Fibroblast of gingiva (primary cell): ENCODE results near the gene RPS15A.

ENCODE experiments used
- DNase-seq: peaks from one replicate; pipeline ENCODE4 v3.0.0-alpha.2; 2011; ENCODE audit warnings: low read depth

The RPS15A gene

DNA sequence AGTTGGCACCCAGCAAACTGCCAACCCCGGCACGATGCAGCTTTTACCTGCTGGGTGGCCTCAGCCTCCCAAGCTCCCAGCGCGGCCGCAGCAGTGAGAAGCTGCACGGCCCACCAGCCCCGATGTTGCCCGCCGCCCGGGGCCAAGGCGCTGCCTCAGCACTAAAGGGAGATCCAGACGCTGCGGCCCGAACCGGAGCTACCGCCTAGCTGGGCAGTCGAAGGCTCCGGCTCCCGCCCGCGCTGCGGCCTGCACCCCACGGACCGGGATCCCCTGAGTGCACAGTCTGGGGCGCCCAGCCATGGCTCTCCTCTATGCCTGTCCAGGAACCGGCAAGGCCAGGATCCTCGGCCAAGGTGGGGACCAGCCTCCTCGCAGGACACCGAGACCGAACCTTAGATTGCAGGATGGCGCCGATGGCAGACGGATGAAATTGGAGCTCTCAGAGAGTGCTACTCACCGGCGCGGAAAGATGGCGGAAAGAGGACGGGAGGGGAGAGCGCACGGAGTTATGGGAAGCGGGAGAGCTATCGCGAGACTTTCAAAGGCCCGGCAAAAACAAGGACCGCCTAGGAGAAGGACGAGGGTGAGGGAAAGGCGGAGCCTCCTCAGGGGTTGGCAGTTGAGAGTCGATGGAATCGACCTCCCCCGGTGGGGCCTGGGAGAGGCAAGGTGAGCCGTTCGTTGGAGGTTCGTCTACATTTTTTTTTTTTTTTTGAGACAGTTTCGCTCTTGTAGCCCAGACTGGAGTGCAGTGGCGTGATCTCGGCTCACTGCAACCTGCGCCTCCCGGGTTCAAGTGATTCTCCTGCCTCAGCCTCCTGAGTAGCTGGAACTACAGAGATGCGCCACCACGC is at the start of gene RPS15A:
Gene RPS15A, minus strand, starts transcription at position 485 of the 857 bp plus-strand sequence. CDS start 1,221 bp downstream, outside the sequence.
- peak; percentile 97 for DNase-seq

DNA sequence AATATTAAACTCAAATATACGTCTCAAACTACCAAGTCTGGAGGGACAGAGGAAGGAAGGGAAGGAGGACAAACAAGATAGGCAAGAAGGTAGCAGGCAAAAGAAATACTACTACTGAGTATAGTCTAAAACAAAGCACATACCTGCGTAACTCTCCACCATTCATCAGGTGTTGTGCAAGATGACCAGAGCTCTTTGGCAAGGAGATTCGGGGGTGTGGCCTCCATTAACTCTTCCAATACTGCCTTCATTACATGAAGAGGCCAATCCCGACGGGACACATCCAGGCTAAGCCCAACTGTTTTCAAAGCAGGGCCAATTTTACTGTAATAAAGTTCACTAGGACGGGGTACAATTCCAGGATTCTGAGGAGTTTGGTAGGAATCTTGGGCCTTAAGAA is 49.4 kb upstream of the RPS15A start:
- no peak for DNase-seq

DNA sequence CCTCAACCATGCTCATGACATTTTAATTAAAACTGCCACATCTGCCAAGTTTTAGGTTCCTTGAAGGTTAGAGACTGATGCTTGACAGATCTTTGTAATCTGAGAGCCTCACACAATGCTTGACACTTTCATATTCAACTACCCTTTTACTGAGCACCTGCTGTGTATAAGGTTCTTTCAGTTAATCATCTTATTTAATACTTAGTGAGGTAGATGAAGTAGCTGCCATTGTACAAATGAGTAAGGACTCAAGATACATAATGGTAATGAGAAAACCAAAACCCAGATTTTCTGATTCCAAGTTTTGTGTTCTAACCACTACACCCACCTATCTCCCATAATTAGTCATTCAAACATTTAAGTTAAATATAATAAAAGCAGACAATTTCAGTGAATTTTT is 46.6 kb upstream of the RPS15A start:
- no peak for DNase-seq

DNA sequence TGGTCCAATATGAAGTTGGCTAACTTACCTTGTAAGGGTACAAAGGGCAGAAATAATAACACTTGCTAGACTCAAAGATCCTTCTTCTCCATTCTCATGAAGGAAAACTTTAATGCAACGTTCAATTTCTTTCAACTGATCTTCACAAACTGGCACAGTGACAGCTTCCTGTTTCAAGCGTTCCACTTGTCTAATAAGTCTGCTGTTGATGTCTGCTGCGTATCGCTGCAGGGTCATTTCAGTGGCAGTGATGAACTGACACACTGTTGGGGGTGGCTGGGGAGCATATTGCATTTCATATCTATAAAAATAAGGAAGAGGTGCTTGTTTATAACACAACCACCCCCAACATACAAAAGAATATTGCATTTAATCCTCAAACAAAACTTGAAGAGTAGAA is 44.7 kb upstream of the RPS15A start:
- no peak for DNase-seq

DNA sequence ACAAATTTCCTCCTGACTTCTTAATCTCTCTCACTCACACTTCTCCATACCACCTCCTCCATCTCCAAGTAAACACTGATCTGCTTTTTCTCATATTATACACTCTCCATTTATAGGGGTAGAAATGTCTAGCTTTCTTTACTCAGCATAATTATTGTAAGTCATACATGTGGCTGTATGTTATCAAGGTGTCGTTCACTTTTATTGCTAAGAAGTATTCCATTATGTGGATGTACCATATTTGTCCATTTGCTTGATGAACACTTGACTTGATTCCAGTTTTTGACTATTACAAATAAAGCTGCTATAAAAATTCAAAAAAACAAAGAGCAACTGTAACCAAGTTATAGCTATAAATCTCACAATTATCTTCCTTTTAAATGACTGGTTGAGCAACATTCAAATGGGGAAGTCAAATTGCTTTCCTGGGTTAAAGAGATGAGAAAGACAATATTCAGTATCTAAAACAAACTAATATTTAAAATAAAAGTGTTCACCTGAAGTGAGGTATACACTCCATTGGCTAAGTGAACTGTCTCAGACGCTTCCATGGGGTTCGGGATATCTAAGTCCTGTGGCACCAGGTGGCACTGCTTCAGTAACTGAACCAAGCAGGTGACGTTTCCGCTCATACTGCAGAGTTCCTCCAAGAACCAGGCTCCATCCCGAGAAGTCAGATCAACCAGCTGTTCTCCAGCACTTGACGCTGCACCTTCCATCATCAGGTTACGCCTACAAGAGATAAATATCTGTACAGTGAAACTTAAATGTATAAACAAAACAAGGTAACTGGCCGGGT is 43.8 kb upstream of the RPS15A start:
- DNase-seq: no peak

DNA sequence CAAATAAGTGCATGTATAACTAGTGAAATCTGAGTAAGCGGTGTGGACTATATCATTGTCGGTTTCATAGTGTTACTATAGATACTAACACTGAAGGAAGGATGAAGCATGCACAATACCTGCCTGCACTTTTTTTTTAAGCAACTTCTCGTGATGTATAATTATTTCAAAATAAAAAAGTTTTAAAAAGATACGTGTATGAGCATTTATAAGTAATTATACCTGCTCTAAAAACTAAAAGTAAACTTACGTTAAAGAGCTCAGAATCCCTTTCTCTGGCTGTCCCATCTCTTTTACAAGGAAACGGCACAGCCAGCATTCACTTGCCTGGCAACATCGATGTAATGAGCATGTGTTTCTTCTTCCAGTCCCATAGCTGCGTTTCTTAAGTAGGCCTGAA is 42.5 kb upstream of the RPS15A start:
- no peak for DNase-seq

DNA sequence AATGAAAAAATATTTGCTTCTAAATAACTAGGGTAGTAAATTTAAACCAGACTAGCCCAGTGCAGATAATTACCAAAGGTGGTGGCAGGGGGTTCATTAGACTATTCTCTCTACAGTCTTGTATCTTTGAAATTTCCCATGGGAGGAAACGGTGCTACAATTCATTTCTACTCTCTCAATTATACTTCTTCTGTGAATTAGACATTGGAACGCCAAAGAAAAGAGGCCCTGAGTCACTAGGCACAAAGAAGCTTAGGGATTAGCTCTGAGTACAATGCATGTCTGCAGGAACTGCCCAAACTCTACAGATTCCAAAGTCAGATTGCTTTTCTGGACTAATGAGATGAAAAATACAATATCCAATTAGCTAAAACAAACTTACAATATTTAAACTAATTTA is 41.9 kb upstream of the RPS15A start:
- DNase-seq: no peak

DNA sequence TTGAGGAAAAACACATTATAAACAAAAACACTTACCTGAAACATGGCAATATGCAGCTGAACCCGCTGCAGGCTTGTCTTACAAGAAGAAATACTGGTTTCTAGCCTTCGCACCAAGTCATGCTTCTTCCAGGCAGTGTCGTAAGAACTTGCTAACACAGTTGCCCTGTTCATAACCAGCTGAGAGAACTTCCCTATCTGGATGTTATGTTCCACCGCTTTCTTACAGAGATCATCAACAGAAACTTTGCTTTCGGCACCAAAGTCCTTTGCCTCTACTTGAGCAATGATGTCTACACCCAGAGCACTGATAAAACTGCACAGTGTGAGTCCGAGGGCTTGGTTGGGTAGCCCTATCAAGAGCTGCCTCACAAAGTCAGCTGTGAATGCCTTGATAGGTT is 39.1 kb upstream of the RPS15A start:
- no peak for DNase-seq

DNA sequence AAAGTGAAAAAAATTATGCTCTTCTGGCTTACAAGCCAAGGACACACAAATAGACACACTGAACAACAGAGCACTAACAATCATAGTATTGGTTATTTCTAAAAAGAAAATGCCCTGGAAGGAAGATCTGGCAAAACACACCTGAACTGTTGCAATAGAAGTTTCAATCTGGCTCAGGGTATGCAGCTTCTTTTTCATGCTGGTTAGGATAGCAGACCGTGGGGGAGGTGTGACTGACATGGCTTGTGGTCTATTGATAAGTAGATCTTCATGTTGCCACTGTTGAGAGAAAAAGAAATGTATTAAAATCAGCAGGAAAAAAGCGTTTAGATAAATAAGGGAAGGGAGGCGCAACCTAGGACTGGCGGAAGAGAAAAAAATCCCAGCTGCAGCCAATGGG is 37.8 kb upstream of the RPS15A start:
- DNase-seq: no peak

DNA sequence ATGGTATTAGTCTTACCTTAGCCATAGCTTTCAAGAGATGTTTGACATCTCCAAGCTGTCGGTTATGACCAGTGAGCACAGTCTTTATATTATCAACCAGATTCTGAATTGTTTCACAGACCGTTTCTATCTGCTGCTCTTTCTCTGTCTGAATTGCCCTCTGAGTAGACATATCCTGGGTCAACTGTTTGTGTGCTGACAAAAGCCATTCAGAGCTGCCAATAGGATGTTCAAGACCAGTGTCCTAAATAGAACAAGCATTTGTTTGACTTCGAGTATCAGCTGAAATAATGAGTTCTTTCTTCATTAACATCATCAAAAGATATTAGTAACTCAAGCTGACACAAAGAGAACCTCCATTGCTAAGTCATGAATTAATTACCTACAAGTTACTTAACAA is 26.2 kb upstream of the RPS15A start:
- DNase-seq: no peak

DNA sequence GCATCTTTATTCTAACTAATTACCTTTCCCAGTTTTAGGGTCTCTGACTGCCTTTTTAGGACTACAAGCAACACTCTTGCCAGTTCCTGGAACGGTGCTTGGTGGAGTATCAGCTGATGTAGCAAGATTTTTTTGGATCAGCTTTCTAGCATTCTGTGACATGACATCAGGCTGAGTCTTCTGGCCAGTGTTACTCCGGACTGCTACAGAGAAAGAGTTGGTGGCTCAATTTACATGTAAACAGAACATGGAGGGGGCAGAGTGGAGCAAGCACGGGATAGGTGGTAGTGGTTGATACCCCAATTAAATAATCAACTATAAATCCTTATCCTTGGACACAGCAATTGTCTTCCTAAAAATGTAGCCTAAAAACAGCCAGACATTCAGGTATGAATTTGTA is 21.8 kb upstream of the RPS15A start:
- DNase-seq: no peak

DNA sequence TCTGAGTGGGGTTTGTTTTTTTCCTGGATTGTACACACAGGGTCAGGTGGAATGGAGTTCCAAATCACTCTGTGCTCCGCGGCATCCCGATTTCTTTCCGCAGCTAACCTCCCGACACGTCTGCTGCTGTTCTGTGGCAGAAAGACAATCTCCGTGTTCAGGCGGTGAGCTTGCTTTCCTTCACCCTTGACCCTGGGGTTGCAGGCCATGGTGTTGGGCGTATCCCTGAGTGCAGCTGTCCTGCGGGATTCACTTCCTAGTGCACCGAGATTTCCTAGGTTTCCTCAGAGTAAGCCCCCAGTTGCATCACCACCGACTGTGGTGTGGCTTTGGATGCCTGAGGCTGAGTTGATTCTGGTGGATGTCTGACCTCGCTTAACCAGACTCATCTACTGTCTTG is 19.0 kb upstream of the RPS15A start:
- DNase-seq: no peak

DNA sequence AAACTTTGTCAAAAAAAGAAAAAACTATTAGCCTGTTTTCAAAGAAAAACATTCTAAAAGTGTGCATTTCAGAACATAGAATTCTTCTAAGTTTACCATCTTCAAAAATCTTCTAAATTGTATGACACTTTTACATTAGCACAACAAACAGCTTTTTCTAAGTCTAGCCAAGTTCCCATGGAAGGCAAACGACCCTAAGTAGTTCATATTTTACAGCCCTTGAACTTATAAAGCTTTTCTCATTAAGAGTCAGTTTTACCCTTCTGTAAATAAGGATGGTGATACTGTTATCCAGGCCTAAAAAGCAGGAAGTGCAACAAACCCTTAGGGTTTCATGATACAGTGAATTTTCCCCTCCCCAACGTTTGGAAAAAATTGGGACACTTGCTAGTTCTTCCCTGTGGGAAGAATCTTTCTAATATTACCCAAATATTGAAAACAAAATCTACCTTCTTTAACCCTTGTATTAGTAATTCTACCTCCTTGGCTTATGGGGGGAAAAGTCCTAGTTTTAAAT is 15.2 kb upstream of the RPS15A start:
- DNase-seq: no peak

DNA sequence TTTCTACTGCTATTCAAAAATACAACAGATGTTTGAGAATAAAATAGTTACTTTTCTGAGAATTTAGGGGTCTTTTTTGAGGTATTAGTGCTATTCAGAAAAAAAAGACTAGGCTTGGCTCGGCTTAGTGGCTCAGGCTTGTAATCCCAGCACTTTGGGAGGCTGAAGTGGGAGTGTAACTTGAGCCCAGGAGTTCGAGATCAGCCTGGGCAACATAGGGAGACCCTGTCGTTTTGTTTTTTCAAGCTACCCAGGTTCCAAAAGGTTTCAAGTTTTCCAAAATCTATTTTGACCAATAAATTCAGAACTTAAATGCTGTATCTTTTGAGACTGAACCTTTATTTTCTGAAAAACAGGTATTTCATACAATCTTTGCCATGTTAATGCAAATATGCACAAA is 14.4 kb upstream of the RPS15A start:
- DNase-seq: no peak

DNA sequence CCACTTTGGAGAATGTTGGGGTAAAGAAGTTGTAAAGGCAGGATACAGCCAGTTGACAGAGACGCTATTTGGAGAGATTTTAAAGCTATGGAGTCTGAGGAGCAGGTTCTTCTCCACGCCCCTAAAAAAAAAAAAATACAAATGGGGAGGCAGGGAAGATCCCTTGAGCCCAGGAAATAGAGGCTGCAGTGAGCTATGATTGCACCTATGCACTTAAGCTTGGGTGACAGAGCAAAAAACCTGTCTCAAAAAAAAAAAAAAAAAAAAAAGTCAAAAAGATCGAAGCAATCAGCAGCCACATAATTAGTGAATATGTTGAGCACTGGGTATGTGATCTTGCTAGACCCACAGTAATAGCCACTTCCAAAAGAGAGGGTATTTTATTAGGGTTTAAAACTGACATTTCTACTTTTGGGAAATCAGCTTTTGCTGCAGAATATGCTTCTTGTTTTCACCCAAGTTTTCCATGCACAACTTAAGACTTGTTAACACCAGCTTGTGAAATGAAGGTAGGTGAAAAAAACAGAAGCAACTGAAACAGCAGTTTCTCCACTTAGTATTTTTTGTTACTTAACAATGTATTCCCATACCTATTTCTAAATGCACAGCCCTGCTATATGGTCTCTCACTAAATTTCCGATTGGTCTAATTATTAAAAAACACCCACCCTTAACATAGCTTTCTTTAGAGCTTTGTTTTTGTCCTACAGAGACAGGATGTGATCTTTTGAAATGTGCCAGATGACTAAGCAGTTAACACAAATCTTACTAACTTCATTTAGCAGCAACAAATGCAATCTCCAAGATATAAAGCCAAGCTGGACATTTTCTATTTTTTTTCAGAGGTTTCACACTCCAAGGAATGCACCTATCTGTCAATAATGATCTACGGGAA is 13.7 kb upstream of the RPS15A start:
- DNase-seq: peak; percentile 33

DNA sequence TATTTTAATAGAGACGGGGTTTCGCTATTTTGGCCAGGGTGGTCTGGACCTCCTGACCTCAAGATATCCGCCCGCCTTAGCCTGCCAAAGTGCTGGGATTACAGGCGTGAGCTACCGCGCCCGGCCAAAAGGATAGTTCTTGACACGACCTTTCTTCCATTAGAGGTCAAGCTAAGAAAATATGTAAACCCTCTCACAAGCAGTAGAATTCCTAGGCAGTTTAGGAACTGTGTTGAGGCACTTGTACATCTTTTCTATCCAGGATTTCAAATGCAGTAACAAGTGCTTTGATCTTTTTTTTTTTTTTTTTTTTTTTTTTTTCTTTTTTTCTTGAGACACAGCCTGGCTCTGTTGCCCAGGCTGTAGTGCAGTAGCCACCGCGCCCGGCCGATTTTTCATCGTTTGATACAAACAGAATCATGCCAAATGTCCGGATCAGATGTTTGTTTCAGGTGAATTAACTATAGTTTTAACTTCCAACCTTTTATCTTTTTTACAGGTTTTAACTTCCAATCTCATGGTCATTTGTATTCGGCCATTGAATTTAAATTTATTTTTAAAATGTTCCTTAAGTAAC is 12.7 kb upstream of the RPS15A start:
- no peak for DNase-seq

DNA sequence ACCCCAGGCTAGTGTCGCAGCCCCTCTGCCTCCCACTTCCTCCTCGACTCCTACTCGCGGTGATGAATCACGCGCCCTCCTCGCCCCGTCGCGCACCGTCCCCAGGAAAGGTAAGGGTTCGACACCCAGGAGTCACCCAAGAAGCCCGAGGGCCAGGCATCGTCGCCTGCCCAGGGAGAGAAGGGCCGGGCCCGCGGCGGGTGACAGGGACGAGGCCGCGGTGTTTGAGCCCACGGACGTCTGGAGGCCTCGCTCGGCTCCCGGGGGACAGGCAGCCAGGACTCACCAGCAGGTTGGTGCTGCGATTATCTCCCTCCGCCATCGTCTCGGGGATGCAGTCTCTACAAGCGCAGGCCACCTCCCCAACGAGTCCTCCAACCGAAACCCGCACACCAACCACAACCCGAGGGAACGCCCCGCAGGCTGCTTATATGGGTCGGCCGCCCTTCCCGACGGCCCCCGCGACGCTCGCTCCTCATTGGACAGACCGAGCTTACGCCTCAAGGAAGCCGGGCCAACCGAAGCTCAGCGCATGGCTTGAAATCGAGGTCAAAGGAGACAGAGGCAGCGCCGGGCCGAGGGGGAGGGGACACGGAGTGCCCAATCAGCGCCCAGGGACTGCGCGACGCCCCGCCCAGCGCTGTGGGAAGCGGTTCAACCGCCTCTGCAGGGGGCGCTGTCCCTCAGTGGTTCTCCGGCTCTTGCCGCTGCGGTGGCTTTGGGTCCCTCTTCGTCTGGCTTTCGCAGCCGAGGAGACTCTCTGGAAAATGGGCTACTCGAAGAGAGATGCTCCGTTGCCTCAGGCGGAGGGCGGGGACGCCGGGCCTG is 11.2 kb upstream of the RPS15A start, which contains the start of gene ARL6IP1:
Gene ARL6IP1, minus strand, starts transcription at position 405 of the 828 bp plus-strand sequence. Its CDS starts 83 bp downstream, at position 322.
- peak; percentile 100 for DNase-seq

DNA sequence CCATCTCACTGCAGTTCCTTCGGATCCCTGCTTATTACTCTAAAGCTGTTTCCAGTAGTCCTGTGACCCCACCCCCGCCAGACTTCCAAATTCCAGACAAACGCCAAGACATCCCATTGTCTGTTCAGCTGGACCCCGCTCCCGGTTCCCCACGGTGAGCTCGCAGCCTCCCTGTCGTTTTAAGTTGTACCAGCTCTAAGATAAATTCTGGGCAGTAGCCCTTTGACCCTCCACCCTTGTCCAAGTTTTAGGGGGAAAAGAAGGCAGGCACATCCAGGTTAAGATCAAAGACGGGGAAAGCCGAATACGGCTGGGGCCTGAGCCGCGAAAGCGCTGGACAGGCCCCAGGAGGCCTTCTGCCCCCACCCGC is 10.6 kb upstream of the RPS15A start:
- no peak for DNase-seq

DNA sequence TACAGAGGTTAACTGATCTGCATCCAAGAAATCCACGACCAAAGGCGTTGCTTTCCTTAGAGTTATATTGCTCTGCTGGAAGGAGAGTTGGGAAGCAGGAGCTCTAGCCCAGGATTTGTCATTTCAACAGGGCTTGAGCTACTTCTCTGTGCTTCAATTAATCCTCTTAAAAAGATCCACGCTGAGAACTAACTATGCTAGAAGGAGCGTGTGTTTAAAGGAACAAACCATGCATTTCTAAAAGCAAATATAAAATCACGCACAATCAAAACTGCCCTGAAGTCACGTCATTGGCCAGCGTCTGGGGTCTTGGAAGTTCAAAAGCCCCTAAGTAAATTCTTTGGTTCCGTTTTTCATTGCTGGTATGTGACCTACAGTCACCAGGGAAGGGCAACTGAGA is 10.2 kb upstream of the RPS15A start:
- DNase-seq: no peak

DNA sequence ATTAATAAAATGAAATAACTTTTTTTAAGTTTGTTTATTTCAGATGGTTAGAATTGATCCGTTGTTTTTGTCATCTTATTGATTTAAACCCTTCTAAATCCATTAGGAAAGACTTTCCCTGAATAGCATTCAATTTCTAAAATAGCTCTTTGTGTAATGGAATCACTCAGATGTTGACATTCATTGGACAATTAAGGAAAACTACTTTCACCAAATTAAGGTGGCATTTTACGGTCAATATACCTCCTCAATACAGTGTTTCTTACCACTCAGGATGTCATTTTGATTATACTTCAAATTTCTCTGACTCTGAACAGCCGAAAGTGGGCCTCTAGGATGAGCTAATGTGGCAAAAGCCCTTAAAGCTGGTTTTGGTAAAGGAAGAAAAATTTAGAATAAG is 9.4 kb upstream of the RPS15A start:
- no peak for DNase-seq

DNA sequence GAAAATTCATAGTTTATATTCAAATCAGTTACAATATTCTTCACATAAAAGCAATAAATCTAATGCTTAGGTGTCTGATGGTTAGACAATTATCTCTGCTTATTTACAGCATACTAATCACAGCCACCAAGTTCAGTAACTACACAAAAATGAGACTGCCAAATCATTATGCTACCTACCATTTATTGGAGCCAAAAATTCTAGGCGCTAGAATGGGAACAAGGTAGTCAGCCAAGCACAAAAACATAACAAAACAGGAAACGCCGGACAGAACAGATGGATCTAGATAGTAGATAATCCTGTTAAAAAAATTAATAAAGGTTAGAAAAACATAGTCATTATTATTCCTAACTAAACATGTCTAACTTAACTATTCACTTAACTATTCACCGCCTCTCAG is 7.6 kb upstream of the RPS15A start:
- no peak for DNase-seq
